Activated CD4-positive, alpha-beta T cell treated with anti-CD3 and anti-CD28 coated beads, Interleukin-2, amount 10 ng/mL, durations not matched to agents 7 days and 5 days (primary cell): ENCODE measurements around the gene ADAMTS9. TPM values are rescaled to one million over a fixed set of nuclear protein-coding genes. Genes with fewer than 3 reads are reported as not detected.

Experiments used
- CTCF ChIA-PET: fragments of 350-600 bp; sonication (Branson Sonifier 250); formaldehyde crosslinking; loops from one replicate; lab custom pipeline; 2021; ENCODE audit warnings: antibody characterized with exemption; lab: Charles Lee
- POLR2A ChIA-PET: fragments of 350-600 bp; sonication (Branson Sonifier 250); formaldehyde crosslinking; loops from one replicate; lab custom pipeline; 2021; ENCODE audit warnings: antibody characterized with exemption; lab: Charles Lee
- DNase-seq: peaks from one replicate; pipeline ENCODE4 v3.0.0-alpha.2; 2020
- H3K27ac Mint-ChIP-seq: one replicate; pipeline ENCODE4 v1.8.0; 2021; ENCODE audit warnings: mild to moderate bottlenecking, moderate library complexity, mixed read lengths
- H3K27me3 Mint-ChIP-seq: one replicate; pipeline ENCODE4 v1.8.0; 2021; ENCODE audit warnings: mixed read lengths
- H3K36me3 Mint-ChIP-seq: one replicate; pipeline ENCODE4 v1.8.0; 2021; ENCODE audit warnings: low read depth, mixed read lengths
- H3K4me1 Mint-ChIP-seq: one replicate; pipeline ENCODE4 v1.8.0; 2021; ENCODE audit warnings: mixed read lengths
- H3K4me3 Mint-ChIP-seq: one replicate; pipeline ENCODE4 v1.8.0; 2021; ENCODE audit warnings: mild to moderate bottlenecking, moderate library complexity, mixed read lengths
- H3K9me3 Mint-ChIP-seq: one replicate; pipeline ENCODE4 v1.8.0; 2021; ENCODE audit warnings: mixed read lengths
- total RNA-seq, 2 experiments: library from RNA; stranded (reverse); gene quantifications; one replicate each; pipeline ENCODE4 v1.2.3, GENCODE V29; 2021

Gene ADAMTS9
- total RNA-seq, 2 experiments from 2014 or later: not detected

DNA sequence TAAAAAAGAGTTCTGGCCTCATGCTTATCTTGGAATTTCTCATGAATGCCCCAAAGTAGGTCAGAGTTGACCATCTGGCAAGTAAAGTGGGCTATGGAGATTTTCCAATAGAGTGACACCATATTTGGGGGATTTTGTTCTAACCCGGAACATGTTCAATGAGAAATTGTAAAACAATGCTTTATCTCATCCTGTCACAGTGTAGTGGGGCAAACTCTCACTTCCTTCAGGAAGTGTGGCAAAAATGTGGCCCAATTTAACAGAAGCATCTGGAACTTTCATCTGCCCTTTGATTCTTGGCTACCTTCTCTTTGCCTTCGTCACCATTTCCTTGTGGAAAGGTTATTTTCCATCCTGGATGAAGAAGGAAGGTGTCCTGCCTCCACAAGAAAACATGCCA lies 70.8 kb downstream of the ADAMTS9 start:
- Mint-ChIP-seq H3K9me3 (no peaks in the 10 kb centered on the region), H3K27ac (no peak overlapping the region), H3K4me3 (no peak overlapping the region), H3K4me1 (no peaks in the 10 kb centered on the region), H3K36me3 (no peaks in the 10 kb centered on the region), H3K27me3 (no peaks in the 10 kb centered on the region)
- ChIA-PET CTCF (no interaction called here), POLR2A (no interaction called here)
- DNase-seq: no peak

- H3K4me1 Mint-ChIP-seq: no peaks in the 10 kb centered on the region
- H3K4me3 Mint-ChIP-seq: no peak overlapping the region
- DNase-seq: no peak
- ChIA-PET CTCF (no interaction called here), POLR2A (no interaction called here)
- H3K36me3 Mint-ChIP-seq: no peaks in the 10 kb centered on the region
- no peaks in the 10 kb centered on the region for H3K27me3 Mint-ChIP-seq
- H3K27ac Mint-ChIP-seq: no peak overlapping the region
- H3K9me3 Mint-ChIP-seq: no peaks in the 10 kb centered on the region
Measured at GRCh38 chr3:64612916-64613526, 74.8 kb downstream of the ADAMTS9 start.

DNA sequence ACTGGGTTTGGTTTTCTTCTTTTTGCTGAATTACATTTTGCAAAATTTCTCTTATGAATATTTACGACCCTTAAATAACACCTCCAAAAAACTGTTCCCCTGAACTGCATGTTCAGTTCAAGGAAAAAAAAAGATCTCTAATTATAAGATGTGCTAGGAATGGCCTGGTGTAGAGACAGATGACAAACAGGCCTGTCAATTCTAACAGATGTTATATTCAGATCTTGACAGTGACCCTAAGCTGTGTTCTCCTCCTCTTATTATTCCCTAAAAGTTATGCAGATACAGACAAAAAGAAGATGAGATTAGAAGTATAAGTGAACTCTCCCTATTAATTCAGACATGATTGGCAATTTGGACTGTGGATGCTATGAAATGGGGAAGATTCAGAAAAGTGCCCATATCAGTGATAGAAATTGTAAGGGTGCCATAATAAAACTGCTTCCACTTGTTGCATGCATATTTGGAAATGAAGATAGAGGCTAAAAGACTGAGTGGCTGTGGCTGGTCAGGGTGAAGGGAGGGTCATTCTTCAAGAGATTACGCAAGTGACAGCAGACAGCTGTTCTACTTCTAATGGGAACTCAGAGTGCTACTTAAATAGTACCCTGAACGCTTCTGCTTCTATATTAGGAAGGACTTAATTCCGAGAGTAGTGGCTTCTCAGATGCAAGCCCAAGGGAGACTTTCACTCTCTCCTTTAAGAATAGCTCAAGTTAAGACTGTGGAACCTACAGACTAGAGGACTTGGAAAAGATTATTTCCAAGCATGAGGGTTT lies 75.5 kb downstream of the ADAMTS9 start:
- H3K36me3 Mint-ChIP-seq: no peaks in the 10 kb centered on the region
- no peaks in the 10 kb centered on the region for H3K9me3 Mint-ChIP-seq
- no peak for DNase-seq
- H3K4me1 Mint-ChIP-seq: no peaks in the 10 kb centered on the region
- H3K27me3 Mint-ChIP-seq: no peaks in the 10 kb centered on the region
- CTCF ChIA-PET: no interaction called here
- POLR2A ChIA-PET: no interaction called here
- H3K4me3 Mint-ChIP-seq: no peak overlapping the region
- no peak overlapping the region for H3K27ac Mint-ChIP-seq

- DNase-seq: no peak
- ChIA-PET CTCF (no interaction called here), POLR2A (no interaction called here)
- Mint-ChIP-seq H3K9me3 (no peaks in the 10 kb centered on the region), H3K4me3 (no peak overlapping the region), H3K27ac (no peak overlapping the region), H3K27me3 (no peaks in the 10 kb centered on the region), H3K4me1 (no peaks in the 10 kb centered on the region), H3K36me3 (no peaks in the 10 kb centered on the region)
Measured at GRCh38 chr3:64608741-64609140, 79.1 kb downstream of the ADAMTS9 start.

DNA sequence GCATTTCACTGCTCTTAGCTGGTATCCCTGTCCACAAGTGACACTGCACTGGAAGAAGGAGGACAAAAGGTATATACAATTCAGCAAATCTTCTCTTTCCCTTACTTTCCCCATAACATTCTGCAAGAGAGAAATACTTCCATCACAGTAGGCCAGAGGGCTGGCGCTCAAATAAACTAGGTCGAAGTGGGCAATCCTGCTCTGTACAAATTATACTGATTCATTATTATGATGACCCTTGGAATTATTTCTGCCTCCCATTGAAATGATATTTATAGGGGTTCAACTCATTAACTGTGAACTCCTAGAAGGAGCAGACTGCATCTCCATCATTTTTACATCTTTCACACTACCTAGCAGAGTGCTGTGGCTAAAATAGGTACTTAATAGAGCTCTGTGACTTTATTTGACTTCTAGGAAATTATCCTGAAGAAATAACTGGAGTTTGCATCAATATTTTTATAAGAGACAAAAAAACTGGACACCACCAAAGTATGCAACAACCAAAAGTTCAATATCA lies 80.7 kb downstream of the ADAMTS9 start:
- Mint-ChIP-seq H3K36me3 (no peaks in the 10 kb centered on the region), H3K27me3 (no peaks in the 10 kb centered on the region), H3K4me3 (no peak overlapping the region), H3K27ac (no peak overlapping the region), H3K4me1 (no peaks in the 10 kb centered on the region), H3K9me3 (no peaks in the 10 kb centered on the region)
- ChIA-PET POLR2A (no interaction called here), CTCF (no interaction called here)
- DNase-seq: no peak

GRCh38 chr3:64604313-64604712 lies 83.5 kb downstream of the ADAMTS9 start:
- Mint-ChIP-seq H3K36me3 (no peaks in the 10 kb centered on the region), H3K27me3 (no peaks in the 10 kb centered on the region), H3K9me3 (no peaks in the 10 kb centered on the region), H3K27ac (no peak overlapping the region), H3K4me1 (no peaks in the 10 kb centered on the region), H3K4me3 (no peak overlapping the region)
- ChIA-PET CTCF (no interaction called here), POLR2A (no interaction called here)
- no peak for DNase-seq

GRCh38 chr3:64601824-64602223 lies 86.0 kb downstream of the ADAMTS9 start:
- ChIA-PET POLR2A (no interaction called here), CTCF (no interaction called here)
- H3K4me1 Mint-ChIP-seq: no peaks in the 10 kb centered on the region
- no peak for DNase-seq
- no peak overlapping the region for H3K27ac Mint-ChIP-seq
- H3K27me3 Mint-ChIP-seq: no peaks in the 10 kb centered on the region
- no peaks in the 10 kb centered on the region for H3K36me3 Mint-ChIP-seq
- H3K9me3 Mint-ChIP-seq: no peaks in the 10 kb centered on the region
- no peak overlapping the region for H3K4me3 Mint-ChIP-seq

DNA sequence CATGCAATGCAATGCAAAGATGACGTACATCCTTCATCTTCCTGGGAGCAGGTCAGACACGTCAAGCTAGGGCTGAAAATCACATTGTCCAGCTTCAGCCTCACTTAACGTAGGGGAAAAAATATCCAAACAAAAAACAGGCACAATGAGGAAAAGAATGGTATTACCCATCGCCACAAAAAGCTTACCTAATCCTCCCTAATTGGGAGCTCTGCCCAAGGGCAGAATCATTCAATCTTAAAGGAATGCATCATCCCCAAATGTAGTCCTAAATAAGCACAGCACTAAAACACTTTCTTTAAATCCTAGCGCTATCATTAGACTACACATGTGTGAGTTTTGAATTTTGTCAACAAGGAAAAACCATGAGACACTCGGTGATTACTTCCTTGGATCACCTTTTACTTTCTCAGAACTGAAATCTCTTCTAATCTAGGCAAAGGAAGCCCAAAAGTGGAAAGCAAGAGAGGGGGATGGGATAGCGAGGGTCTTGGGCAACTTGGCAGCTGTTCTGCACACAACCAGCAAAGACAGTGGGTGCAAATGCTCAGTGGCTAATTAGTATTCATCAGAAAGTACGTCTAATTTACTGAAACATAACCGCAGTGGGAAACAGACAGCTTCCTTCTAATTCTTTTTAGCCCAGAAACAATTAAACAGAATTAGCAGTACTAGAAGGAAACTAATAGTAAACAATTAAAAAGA lies 87.4 kb downstream of the ADAMTS9 start:
- no peak overlapping the region for H3K4me3 Mint-ChIP-seq
- H3K27me3 Mint-ChIP-seq: no peaks in the 10 kb centered on the region
- H3K9me3 Mint-ChIP-seq: no peaks in the 10 kb centered on the region
- H3K27ac Mint-ChIP-seq: no peak overlapping the region
- ChIA-PET POLR2A (no interaction called here), CTCF (interaction anchor here (0.5 kb wide), 1 partner anchor 401 kb away, joined by 5 read pairs; no protein-coding TSS in a partner anchor)
- no peaks in the 10 kb centered on the region for H3K4me1 Mint-ChIP-seq
- DNase-seq: no peak
- no peaks in the 10 kb centered on the region for H3K36me3 Mint-ChIP-seq

GRCh38 chr3:64599651-64600050 lies 88.1 kb downstream of the ADAMTS9 start:
- Mint-ChIP-seq H3K4me3 (no peak overlapping the region), H3K27me3 (no peaks in the 10 kb centered on the region), H3K36me3 (no peaks in the 10 kb centered on the region), H3K27ac (no peak overlapping the region), H3K4me1 (no peaks in the 10 kb centered on the region), H3K9me3 (no peaks in the 10 kb centered on the region)
- ChIA-PET CTCF (interaction anchor here (0.5 kb wide), 1 partner anchor 400 kb away, joined by 5 read pairs; no protein-coding TSS in a partner anchor), POLR2A (no interaction called here)
- no peak for DNase-seq

DNA sequence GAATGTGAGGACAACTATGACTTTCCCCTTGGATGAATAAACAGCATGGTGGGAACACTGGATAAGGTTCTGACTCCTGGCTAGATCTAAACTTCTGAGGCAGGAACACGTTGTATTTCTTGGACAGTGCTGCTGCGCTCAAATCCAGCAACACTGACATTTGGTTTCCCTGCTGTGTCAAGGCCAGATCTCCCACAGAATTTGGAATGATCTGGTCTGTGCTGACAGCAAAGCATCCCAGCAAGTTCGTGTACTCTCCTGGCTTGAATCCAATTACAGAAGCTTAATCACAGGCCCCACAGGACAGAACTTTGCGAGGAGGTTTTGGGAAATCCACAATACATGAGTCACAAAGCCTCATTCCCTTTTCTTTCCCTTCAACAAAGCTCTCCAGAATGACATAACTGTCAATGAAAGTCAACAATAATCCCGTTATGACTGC lies 92.5 kb downstream of the ADAMTS9 start:
- POLR2A ChIA-PET: no interaction called here
- Mint-ChIP-seq H3K4me1 (no peaks in the 10 kb centered on the region), H3K27ac (no peak overlapping the region), H3K27me3 (no peaks in the 10 kb centered on the region), H3K4me3 (no peak overlapping the region), H3K36me3 (no peaks in the 10 kb centered on the region), H3K9me3 (no peaks in the 10 kb centered on the region)
- CTCF ChIA-PET: no interaction called here
- no peak for DNase-seq

DNA sequence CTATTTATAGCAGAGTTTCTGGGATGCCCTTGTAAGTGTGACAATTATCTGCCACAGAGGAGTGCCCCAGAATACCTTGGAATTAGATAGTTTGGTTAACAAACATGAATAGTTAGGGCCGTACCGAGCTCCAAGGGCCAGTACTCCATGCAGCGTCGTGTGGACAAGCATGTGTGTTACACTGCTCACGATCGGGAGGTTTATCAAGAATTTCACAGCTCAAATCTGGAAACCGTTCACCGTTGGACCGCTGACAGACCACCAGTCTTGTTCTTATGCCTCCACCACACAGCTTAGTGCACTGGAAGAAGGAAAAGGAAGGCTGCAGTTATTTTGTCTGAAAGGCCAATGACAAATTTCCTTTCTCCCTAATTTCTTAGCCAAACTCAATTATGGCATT lies 93.7 kb downstream of the ADAMTS9 start:
- Mint-ChIP-seq H3K36me3 (no peaks in the 10 kb centered on the region), H3K27me3 (no peaks in the 10 kb centered on the region), H3K4me1 (no peaks in the 10 kb centered on the region), H3K9me3 (no peaks in the 10 kb centered on the region), H3K4me3 (no peak overlapping the region), H3K27ac (no peak overlapping the region)
- POLR2A ChIA-PET: no interaction called here
- CTCF ChIA-PET: no interaction called here
- no peak for DNase-seq

GRCh38 chr3:64593350-64593749 lies 94.5 kb downstream of the ADAMTS9 start:
- Mint-ChIP-seq H3K4me1 (no peaks in the 10 kb centered on the region), H3K4me3 (no peak overlapping the region), H3K27ac (no peak overlapping the region), H3K27me3 (no peaks in the 10 kb centered on the region), H3K9me3 (no peaks in the 10 kb centered on the region), H3K36me3 (no peaks in the 10 kb centered on the region)
- ChIA-PET POLR2A (no interaction called here), CTCF (no interaction called here)
- DNase-seq: no peak

- no peaks in the 10 kb centered on the region for H3K36me3 Mint-ChIP-seq
Measured at GRCh38 chr3:64591615-64592014, 96.2 kb downstream of the ADAMTS9 start.

More at GRCh38 chr3:64591615-64592014, 96.2 kb downstream of the ADAMTS9 start:
- no peaks in the 10 kb centered on the region for H3K4me1 Mint-ChIP-seq
- no peak for DNase-seq
- H3K4me3 Mint-ChIP-seq: no peak overlapping the region
- ChIA-PET CTCF (no interaction called here), POLR2A (no interaction called here)
- no peak overlapping the region for H3K27ac Mint-ChIP-seq
- H3K9me3 Mint-ChIP-seq: no peaks in the 10 kb centered on the region
- H3K27me3 Mint-ChIP-seq: no peaks in the 10 kb centered on the region
